ENCODE results near the gene IFRD2. TPM values are rescaled to one million over a fixed set of nuclear protein-coding genes. Genes with fewer than 3 reads are reported as not detected.

IFRD2 gene
- total and polyA plus RNA-seq, 2 of the 13 experiments (the other 11 are each of a cell fraction or from before 2014, with no cell fraction given): 32.8 to 96.1 TPM

- TF ChIP-seq EZH2 (conservative IDR thresholded peaks at IDR 0.05; ENCODE audit: low read depth, low read length) (no peak), NR2F1 (CRISPR knock-in tag; IDR thresholded peaks at IDR 0.05) (peak in 1 of 2 experiments; percentile 49; a peak in 1 of 4 replicates), HNF1B (CRISPR knock-in tag; IDR thresholded peaks at IDR 0.05) (0 out of 2 replicates have a peak, but pooled peaks have one; percentile 51), SMAD9 (CRISPR knock-in tag; IDR thresholded peaks at IDR 0.05) (no peak), MED1 (CRISPR knock-in tag; IDR thresholded peaks at IDR 0.05) (peak; percentile 45; the same call in 1 of the 2 replicates), ZNF263 (CRISPR knock-in tag; IDR thresholded peaks at IDR 0.05) (0 out of 2 replicates have a peak, but pooled peaks have one; percentile 15), ZFX (CRISPR knock-in tag; IDR thresholded peaks at IDR 0.05; ENCODE audit: low read depth) (peak; percentile 13; the same call in 1 of the 2 replicates), ATF2 (CRISPR knock-in tag; IDR thresholded peaks at IDR 0.05) (peak; percentile 71; the same call in 1 of the 2 replicates), SSRP1 (CRISPR knock-in tag; IDR thresholded peaks at IDR 0.05) (peak; percentile 86; the same call in 1 of the 2 replicates), FOSL2 (CRISPR knock-in tag; IDR thresholded peaks at IDR 0.05) (peak; percentile 56; the same call in 1 of the 2 replicates), MTF1 (CRISPR knock-in tag; IDR thresholded peaks at IDR 0.05) (no peak), KIAA2018 (CRISPR knock-in tag; IDR thresholded peaks at IDR 0.05; ENCODE audit: borderline replicate concordance) (no peak), ZNF281 (CRISPR knock-in tag; IDR thresholded peaks at IDR 0.05; ENCODE audit: borderline replicate concordance) (peak; percentile 79; the same call in 1 of the 2 replicates)
Observed at GRCh38 chr3:50271314-50271936, 20.8 kb downstream of the IFRD2 start (continued).

All from HepG2 (cell line).